ENCODE measurements around the gene CNOT4.

Gene CNOT4

DNA sequence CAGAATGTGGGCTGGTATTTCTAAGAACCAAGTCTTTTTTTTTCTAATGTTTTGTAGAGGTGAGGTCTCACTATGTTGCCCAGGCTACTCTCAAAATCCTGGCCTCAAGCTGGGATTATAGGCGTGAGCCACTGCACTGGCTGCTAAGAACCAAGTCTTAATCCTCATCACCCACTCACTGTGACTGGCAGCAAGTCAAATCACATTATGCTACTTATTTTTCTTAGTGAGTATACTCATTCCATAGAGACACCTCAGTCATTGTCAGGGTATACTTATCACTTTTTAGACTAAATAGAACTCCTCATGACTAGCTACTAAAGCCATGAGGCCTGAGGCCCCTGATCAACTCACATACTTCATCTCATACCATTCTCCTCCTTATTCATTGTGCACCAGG is 160.2 kb downstream of the CNOT4 start:
- TF ChIP-seq, protein P1, sequence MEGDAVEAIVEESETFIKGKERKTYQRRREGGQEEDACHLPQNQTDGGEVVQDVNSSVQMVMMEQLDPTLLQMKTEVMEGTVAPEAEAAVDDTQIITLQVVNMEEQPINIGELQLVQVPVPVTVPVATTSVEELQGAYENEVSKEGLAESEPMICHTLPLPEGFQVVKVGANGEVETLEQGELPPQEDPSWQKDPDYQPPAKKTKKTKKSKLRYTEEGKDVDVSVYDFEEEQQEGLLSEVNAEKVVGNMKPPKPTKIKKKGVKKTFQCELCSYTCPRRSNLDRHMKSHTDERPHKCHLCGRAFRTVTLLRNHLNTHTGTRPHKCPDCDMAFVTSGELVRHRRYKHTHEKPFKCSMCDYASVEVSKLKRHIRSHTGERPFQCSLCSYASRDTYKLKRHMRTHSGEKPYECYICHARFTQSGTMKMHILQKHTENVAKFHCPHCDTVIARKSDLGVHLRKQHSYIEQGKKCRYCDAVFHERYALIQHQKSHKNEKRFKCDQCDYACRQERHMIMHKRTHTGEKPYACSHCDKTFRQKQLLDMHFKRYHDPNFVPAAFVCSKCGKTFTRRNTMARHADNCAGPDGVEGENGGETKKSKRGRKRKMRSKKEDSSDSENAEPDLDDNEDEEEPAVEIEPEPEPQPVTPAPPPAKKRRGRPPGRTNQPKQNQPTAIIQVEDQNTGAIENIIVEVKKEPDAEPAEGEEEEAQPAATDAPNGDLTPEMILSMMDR (IDR thresholded peaks at IDR 0.05; ENCODE audit: borderline replicate concordance, insufficient read depth, low read depth, low read length), result no peak
- no peak overlapping the region for H3K4me3 ChIP-seq (ENCODE audit: low read depth, low read length)

GRCh38 chr7:135348493-135348892 is 161.4 kb downstream of the CNOT4 start:
- TF ChIP-seq, protein P1 (IDR thresholded peaks at IDR 0.05; ENCODE audit: borderline replicate concordance, insufficient read depth, low read depth, low read length), result no peak
- no peak overlapping the region for H3K4me3 ChIP-seq (ENCODE audit: low read depth, low read length)

- TF ChIP-seq, protein P1 (IDR thresholded peaks at IDR 0.05; ENCODE audit: borderline replicate concordance, insufficient read depth, low read depth, low read length), result no peak
- H3K4me3 ChIP-seq (ENCODE audit: low read depth, low read length), result no peak overlapping the region
Observed at GRCh38 chr7:135343361-135343760, 166.5 kb downstream of the CNOT4 start.

DNA sequence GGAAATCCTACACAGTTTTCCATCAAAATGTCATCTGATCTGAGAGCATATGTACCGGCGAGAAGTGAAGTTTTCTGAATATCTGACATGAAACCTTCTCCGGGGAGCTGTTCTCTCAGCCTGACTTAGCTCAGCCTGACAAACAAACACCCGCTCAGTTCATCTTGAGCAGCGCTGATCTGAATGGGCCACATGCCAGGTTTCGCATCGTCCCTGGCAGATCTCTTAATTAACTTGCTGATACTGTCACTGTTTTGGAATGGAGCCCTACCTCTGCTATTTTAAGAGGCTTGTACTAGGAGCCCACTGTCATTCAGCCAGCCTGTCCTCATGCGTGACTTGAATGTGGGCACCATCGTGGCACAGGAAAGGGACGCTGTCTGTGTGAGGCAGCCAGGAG is 167.0 kb downstream of the CNOT4 start:
- TF ChIP-seq, protein P1 (IDR thresholded peaks at IDR 0.05; ENCODE audit: borderline replicate concordance, insufficient read depth, low read depth, low read length), result no peak
- no peak overlapping the region for H3K4me3 ChIP-seq (ENCODE audit: low read depth, low read length)

GRCh38 chr7:135341049-135341448 is 168.9 kb downstream of the CNOT4 start:
- TF ChIP-seq, protein P1 (IDR thresholded peaks at IDR 0.05; ENCODE audit: borderline replicate concordance, insufficient read depth, low read depth, low read length), result no peak
- H3K4me3 ChIP-seq (ENCODE audit: low read depth, low read length), result no peak overlapping the region

DNA sequence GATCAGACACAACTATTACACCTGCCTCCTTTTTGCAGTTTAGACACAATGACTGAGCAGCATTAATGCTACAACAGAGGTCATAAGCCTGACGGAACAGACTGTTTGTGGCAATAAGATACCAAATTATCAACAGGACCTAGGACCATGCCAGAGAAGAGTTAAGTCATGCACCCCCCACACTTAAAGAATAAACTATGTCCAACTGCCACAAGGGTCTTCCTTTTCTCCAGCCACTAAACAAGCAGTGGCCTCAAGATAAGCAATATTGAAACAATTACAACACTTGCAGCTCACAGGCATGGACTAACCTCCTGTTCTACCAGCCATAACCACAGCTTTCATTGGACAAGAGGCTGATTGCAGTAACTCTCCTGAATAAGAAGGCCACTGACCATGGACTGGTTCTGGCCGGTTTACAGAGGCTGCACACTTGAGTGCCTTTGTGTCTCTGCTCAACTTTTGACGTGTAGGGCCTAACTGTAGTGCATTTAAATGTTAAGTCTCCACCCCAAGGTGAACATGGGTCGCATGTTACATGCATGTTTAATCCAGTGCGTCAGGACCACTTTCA is 171.8 kb downstream of the CNOT4 start:
- H3K4me3 ChIP-seq (ENCODE audit: low read depth, low read length), result no peak overlapping the region
- TF ChIP-seq, protein P1 (IDR thresholded peaks at IDR 0.05; ENCODE audit: borderline replicate concordance, insufficient read depth, low read depth, low read length), result no peak

DNA sequence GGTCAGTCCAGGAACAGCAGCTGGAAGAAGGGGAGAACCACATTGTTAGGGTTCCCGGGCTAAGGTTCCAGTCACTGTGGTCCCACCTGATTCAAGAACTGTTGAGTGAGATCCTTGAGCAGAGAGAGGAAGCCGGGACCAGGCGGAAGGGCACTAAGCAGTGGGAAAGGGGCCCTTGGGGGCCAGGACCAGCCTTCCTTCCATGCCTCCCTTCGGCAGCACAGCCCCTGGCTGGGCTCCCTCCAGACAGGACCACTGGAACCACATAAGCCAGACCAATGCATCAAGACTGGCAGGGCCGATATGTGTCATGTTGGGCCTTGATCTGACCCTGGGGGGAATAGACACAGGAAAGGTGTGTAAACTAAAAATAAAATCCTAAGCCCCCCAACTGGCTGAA is 172.4 kb downstream of the CNOT4 start:
- TF ChIP-seq, protein P1 (IDR thresholded peaks at IDR 0.05; ENCODE audit: borderline replicate concordance, insufficient read depth, low read depth, low read length), result no peak
- no peak overlapping the region for H3K4me3 ChIP-seq (ENCODE audit: low read depth, low read length)
